Stomach smooth muscle (tissue), 2 donors: Measurements from ENCODE around the gene ATP8B1.

Source experiments
- H3K27ac ChIP-seq: one replicate; pipeline ENCODE4 v1.7.0; 2013; ENCODE audit warnings: mild to moderate bottlenecking, low read length, inconsistent platforms
- H3K27me3 ChIP-seq, 2 donors: one replicate each; pipeline ENCODE4 v1.7.0; 2013; ENCODE audit warnings: low read length in 2 of 2; ENCODE audit not compliant: insufficient read depth in 2 of 2, control insufficient read depth in 1 of 2
- H3K36me3 ChIP-seq, 2 donors: one replicate each; pipeline ENCODE4 v1.7.0; 2013; ENCODE audit warnings: low read length in 2 of 2; ENCODE audit not compliant: control insufficient read depth in 2 of 2, insufficient read depth in 2 of 2
- H3K4me1 ChIP-seq: one replicate; pipeline ENCODE4 v1.7.0; 2013; ENCODE audit warnings: low read length; ENCODE audit not compliant: control insufficient read depth, insufficient read depth
- H3K4me3 ChIP-seq, 2 donors: one replicate each; pipeline ENCODE4 v1.7.0; 2013; ENCODE audit warnings: low read length in 2 of 2
- H3K9ac ChIP-seq, 2 donors: one replicate each; pipeline ENCODE4 v1.7.0; 2013; ENCODE audit warnings: low read length in 2 of 2, mild to moderate bottlenecking in 1 of 2
- H3K9me3 ChIP-seq, 2 donors: one replicate each; pipeline ENCODE4 v1.7.0; 2013; ENCODE audit warnings: low read length in 2 of 2; ENCODE audit not compliant: control insufficient read depth in 2 of 2
- donor health status: healthy.
- donor health status: Pancreatic carcinoma.

Gene ATP8B1

DNA sequence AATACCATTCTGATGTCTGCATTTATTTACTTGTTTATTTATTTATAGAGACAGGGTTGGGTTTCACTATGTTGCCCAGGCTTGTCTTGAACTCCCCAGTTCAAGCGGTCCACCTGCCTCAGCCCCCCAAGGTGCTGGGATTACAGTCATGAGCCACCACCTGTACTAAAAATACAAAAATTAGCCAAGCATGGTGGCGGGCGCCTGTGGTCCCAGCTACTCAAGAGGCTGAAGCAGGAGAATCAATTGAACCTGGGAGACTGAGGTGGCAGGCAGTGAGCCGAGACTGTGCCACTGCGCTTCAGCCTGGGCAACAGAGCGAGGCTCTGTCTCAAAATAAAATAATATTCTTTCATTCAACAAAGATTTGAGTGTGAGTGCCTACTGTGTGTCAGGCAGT lies 2.0 kb upstream of the ATP8B1 start:
- no peak overlapping the region for H3K9ac ChIP-seq
- peaks cover 29% of the 10 kb centered on the region for H3K4me1 ChIP-seq
- H3K27ac ChIP-seq: no peak overlapping the region
- H3K27me3 ChIP-seq: no peaks in the 10 kb centered on the region
- no peaks in the 10 kb centered on the region for H3K9me3 ChIP-seq
- no peak overlapping the region for H3K4me3 ChIP-seq
- H3K36me3 ChIP-seq: no peaks in the 10 kb centered on the region

DNA sequence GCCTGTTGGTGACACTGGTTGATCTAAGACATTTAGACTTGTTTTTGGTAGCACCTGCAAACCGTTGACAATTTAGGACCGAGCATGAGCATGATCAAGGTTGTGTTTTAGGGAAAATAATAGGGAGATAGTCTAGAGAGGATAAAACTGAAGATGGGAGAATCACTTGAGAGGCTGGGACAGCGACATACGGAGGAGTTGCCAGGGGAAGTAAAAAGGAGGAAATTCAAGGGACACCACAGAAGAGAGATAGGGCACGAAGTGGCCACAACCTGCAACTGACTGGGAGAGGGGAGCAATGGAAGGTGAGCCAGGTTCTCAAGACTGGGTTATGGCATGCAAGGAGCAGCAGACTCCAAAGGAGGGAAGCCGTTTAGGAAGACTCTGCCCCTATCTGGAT lies 1.4 kb upstream of the ATP8B1 start:
- no peaks in the 10 kb centered on the region for H3K36me3 ChIP-seq
- H3K27ac ChIP-seq: no peak overlapping the region
- no peaks in the 10 kb centered on the region for H3K27me3 ChIP-seq
- peaks cover 29% of the 10 kb centered on the region for H3K4me1 ChIP-seq
- H3K4me3 ChIP-seq: no peak overlapping the region
- no peak overlapping the region for H3K9ac ChIP-seq
- no peaks in the 10 kb centered on the region for H3K9me3 ChIP-seq

DNA sequence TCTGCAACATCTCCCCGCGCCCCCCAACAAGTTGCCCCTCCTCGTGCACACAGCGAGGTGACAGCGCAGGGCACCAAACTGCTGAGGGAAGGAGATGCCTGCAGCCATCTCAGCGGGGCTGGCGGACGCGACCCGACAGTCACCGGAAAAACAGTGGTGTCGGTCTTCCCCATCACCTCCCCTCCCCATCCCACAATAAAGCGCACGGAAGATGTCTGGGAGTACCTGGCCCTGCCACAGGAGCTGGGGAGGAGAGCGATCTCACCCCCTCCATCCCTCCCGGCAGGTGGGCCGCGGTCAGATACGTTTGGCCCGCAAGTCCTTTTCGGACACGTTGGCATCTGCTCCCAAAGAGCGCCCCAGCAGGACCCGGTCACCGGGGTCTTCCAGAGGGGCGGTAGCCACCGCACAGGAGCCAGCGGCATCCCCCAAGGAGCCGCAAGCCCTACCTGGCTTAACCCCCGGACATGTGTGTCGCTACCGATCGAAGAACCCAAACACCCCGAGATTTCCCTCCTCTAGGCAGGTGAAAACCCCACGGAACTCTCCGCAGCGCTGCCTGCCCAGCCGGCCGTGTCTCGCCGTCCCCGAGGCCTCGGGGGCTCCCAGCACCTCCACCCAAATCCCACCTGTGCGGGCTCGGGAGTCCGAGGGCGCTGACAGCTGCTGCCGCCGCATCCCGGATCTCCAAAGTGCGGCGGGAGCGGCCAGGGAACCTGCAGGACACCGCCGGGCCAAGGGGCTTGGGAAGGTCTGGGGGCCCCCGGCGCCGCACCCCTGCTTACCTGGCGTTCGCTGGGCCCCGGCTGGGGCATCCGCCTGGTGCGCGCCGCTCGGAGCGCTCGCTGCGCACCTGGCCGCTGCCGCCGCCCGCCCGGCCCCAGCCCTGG lies 657 bp downstream of the ATP8B1 start:
- Histone ChIP-seq H3K9ac (peak overlapping the region; percentile 76 to 84), H3K9me3 (no peaks in the 10 kb centered on the region), H3K27me3 (no peaks in the 10 kb centered on the region), H3K4me3 (peak overlapping the region; percentile 88 to 91), H3K4me1 (peaks cover 33% of the 10 kb centered on the region), H3K36me3 (no peaks in the 10 kb centered on the region), H3K27ac (no peak overlapping the region)

DNA sequence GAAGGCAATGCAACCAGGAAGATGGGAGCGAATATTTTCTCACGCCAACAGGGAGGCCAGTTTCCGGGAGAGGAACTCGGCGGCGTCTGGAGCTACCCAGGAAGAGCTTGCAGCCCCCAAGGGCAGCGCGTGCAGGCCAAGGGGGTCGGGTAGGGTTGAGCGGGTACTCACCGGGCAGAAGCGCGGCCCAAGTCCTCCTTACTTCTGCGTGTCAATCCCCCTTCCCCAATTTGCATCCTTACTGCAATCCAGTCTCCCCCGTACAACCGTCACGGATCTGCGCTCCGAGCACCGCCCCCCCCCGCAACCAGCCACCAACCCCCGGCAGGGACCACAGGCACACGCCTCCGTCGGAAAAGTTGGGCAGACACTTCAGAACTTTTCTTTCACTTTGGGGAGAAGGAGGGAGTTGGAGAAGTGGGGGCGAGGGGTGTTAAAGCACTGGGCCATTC lies 1.3 kb downstream of the ATP8B1 start:
- peaks cover 28% of the 10 kb centered on the region for H3K4me1 ChIP-seq
- peak overlapping the region; percentile 88 to 91 for H3K4me3 ChIP-seq
- peak overlapping the region; percentile 76 to 84 for H3K9ac ChIP-seq
- H3K36me3 ChIP-seq: no peaks in the 10 kb centered on the region
- no peaks in the 10 kb centered on the region for H3K27me3 ChIP-seq
- no peaks in the 10 kb centered on the region for H3K9me3 ChIP-seq
- no peak overlapping the region for H3K27ac ChIP-seq

DNA sequence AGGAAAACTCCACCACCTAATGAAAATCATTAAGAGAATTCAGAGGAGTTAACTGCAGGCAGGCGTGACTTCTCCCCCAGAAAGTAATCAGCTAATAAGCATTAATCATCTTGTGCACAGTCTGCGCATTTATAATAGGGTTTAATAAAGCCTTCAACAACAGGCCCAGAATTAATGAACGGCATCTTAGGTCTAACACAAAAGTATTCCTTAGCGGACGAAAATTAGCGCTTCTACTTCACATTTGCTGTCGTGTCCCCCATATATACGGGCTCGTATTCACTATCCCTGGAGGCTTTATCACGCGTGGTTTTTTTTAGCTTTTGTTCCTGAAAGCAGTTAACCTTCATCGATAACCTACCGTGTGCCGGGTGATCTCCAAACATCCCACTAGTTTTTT lies 1.8 kb downstream of the ATP8B1 start:
- no peaks in the 10 kb centered on the region for H3K9me3 ChIP-seq
- no peaks in the 10 kb centered on the region for H3K36me3 ChIP-seq
- H3K9ac ChIP-seq: no peak overlapping the region
- no peaks in the 10 kb centered on the region for H3K27me3 ChIP-seq
- no peak overlapping the region for H3K27ac ChIP-seq
- H3K4me3 ChIP-seq: peak overlapping the region; percentile 88 to 91
- H3K4me1 ChIP-seq: peaks cover 26% of the 10 kb centered on the region

DNA sequence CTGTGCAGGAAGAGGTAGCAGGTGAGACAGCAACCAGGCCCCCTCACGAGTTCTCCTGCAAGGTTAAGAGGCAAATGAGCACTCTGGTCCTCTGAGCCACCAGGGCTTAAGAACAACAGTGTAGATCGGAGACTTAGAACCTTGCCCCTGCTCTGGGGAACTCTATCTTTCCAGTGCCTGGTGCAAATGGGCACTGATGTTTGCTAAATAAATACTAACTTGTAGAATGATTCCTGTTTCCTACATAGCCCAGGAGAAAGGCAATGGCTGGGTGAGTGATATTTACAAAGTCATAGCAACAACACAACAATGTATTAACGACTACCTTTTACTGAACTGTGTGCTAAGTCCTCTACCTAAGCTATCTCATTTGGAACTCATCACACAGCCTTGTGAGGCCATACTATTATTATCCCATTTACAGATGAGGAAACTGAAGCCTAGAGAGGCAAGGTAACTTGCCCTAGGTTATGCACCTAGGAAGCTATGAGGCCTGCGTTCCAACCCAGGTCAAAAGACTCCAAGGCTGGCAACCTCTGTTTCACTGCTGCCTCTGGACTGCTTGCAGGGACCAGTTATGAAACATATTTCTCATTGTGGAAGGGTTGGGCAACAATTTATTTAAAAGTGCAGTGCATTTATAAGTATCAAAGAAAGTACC lies 4.3 kb downstream of the ATP8B1 start:
- no peak overlapping the region for H3K9ac ChIP-seq
- no peaks in the 10 kb centered on the region for H3K27me3 ChIP-seq
- H3K4me1 ChIP-seq: peaks cover 26% of the 10 kb centered on the region
- no peak overlapping the region for H3K27ac ChIP-seq
- no peak overlapping the region for H3K4me3 ChIP-seq
- H3K9me3 ChIP-seq: no peaks in the 10 kb centered on the region
- H3K36me3 ChIP-seq: no peaks in the 10 kb centered on the region

DNA sequence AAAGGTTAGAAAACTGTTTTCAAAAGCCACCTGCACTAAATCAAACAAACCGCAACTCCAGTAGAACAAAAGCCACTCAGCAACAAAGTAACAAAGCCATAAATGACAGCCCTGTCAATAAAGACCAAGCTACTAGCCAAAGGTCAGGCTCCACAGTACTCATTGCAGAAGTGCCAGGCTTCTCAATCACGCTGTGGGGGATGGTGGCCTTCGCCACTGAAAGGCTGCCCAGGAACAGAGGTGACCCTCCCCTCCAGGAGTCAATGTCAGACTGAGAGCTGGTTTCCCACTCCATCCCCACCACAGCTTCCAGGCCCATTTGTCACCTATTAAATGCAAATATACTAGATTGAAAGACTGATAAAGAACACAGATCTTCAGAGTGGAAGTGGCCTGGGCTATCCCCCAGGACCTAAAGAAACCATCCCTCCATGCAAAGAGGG lies 5.9 kb downstream of the ATP8B1 start:
- Histone ChIP-seq H3K9ac (no peak overlapping the region), H3K4me1 (peaks cover 29% of the 10 kb centered on the region)

DNA sequence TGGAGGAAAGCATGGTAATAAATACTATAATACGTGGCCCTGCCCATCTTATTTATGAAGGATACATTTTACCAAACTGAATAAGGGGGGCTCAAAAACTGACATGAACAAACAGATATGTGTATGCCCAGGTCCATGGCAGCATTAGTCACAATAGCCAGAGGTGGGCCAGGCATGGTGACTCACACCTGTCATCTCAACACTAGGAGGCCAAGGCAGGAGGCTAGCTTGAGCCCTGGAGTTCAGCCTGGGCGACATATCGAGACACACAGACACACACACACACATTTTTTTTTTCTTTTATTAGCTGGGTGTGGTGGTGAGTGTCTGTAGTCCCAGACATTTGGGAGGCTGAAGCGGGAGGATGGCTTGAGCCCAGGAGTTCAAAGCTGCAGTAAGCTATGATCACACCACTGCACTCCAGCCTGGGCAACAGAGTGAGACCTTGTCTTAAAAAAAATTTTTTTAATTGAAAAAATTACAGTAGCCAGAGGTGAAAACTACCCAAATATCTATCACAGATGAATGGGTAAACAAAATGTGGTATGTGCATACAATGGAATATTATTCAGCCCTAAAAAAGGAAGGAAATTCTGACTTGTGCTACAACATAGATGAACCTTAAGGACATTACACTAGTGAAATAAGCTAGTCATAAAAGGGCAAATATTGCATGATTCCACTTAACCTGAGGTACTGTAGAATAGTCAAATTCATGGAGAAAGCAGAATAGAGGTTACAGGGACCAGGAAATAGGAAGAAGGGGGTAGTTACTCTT lies 8.0 kb downstream of the ATP8B1 start:
- Histone ChIP-seq H3K4me3 (no peak overlapping the region), H3K9me3 (no peaks in the 10 kb centered on the region), H3K27me3 (no peaks in the 10 kb centered on the region), H3K27ac (no peak overlapping the region), H3K9ac (no peak overlapping the region), H3K36me3 (no peaks in the 10 kb centered on the region), H3K4me1 (peaks cover 23% of the 10 kb centered on the region)

More for the DNA sequence above, 5.9 kb downstream of the ATP8B1 start:
- Histone ChIP-seq H3K27ac (no peak overlapping the region), H3K9me3 (no peaks in the 10 kb centered on the region), H3K36me3 (no peaks in the 10 kb centered on the region), H3K4me3 (no peak overlapping the region), H3K27me3 (no peaks in the 10 kb centered on the region)

DNA sequence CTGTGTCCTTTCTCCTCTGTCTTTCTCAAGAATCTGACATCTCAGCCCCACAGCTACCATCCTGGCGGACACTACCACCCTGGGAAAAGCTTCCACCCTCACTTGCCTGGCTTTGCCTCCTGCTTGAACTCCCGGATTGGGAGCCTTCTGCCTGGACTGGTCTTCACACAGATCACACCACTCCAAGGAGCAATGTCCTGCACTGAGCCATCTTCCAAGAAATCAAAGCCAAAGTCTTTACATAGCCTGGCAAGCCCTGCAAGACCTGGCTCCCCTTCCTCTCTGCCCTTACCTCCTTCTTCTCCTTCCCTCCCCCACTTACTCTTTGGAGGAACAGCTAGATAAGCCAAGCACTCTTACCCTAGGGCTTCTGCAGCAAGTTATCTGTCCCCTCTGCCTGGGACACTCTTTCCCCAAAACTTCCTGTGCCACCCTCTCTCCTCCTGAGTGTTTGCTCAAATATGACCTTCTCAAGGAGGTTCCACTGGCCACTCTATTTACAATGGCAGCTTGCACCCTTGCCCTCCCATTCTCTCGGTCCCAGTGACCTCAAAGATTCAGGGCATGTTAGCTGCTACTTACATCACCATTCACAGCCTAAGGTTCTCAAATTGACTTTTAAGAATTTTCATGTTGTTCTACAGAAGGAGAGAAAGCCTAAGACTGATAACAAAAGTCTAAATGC lies 9.7 kb downstream of the ATP8B1 start:
- Histone ChIP-seq H3K4me3 (peak overlapping the region; percentile 58 to 68), H3K9ac (peak overlapping the region; percentile 55 to 63), H3K4me1 (peaks cover 36% of the 10 kb centered on the region), H3K27me3 (no peaks in the 10 kb centered on the region), H3K9me3 (no peaks in the 10 kb centered on the region), H3K27ac (peak overlapping the region; percentile 80), H3K36me3 (no peaks in the 10 kb centered on the region)

DNA sequence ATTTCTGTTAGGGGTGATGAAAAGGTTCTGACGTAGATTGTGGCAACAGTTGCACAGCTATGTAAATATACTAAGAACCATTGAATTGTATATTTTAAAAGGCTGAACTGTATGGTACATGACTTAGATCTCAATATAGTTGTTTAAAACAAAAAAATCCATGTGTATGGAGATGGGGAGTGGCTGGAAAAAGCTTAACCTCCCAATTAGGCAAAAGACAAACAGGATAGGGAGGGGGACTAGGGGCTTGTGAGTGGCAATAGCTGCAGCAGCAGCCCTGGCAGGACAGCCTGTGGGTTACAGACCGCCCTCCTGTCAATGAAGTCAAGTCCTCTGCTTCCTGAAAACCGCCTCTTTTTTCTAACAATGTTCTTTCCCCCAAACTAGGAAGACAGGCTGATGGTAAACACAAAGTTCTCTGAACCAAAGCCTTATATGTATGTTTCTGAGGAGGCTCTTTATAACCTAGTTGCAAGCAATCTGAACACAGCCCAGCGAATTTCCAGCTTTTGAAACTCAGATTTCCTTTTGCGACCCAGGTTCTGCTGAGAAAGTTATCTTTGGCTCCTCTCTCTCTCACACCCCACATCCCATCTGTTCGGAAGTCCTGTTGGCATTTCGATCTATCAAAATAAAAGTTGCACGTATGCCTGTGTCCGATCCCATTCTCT lies 10.3 kb downstream of the ATP8B1 start:
- H3K4me1 ChIP-seq: peaks cover 38% of the 10 kb centered on the region
- H3K27ac ChIP-seq: peak overlapping the region; percentile 80
- H3K27me3 ChIP-seq: no peaks in the 10 kb centered on the region
- H3K9ac ChIP-seq: peak overlapping the region; percentile 55 to 63
- H3K4me3 ChIP-seq: peak overlapping the region; percentile 58 to 68
- H3K9me3 ChIP-seq: no peaks in the 10 kb centered on the region
- no peaks in the 10 kb centered on the region for H3K36me3 ChIP-seq
